Prostate gland (tissue), 1 donor: ENCODE results near the gene TRMT5.

Experiments used
- POLR2A ChIP-seq: fragments of 450-650 bp; IDR thresholded peaks from one replicate; pipeline ENCODE4 v1.6.1; 2016; ENCODE audit warnings: antibody characterized with exemption, mild to moderate bottlenecking
- POLR2AphosphoS5 ChIP-seq: sonication (generic); formaldehyde crosslinking; IDR thresholded peaks from one replicate; pipeline ENCODE4 v1.6.1; 2017; ENCODE audit warnings: antibody characterized with exemption

DNA sequence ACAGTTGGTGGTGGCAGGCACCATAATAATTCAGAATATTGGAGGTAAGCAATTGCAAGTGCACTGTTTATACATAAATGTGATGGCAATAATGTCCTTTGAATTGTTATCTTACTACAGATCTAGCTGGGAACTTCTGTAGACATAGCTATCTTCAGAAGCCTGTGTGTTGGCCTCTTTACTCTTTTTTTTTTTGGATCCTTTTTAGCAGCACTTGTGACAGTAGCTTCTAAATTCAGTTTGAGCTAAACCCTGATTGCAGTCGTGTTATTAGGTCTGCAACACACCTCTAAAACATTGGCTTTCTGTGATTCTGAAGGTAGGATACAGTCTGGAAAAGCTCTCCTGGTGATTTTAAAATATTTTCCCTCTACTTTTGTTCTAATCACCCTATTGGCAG is 38.7 kb upstream of the TRMT5 start:
- TF ChIP-seq POLR2A = no peak
- TF ChIP-seq POLR2AphosphoS5 = no peak
